ENCODE results near the gene ABHD4. TPM values are rescaled to one million over a fixed set of nuclear protein-coding genes. Genes with fewer than 3 reads are reported as not detected.

ABHD4 gene
- total RNA-seq, 2 experiments from 2014 or later, result 11.8 to 13.8 TPM

- peak overlapping the region; percentile 94 for H3K27ac Mint-ChIP-seq
- H3K9me3 Mint-ChIP-seq (ENCODE audit: low read depth), result no peaks in the 10 kb centered on the region
- H3K4me1 Mint-ChIP-seq, result peaks cover 91% of the 10 kb centered on the region
- DNase-seq, result peak; percentile 100
- peak overlapping the region; percentile 68 for H3K4me3 Mint-ChIP-seq
- H3K36me3 Mint-ChIP-seq, result peaks cover 28% of the 10 kb centered on the region
- CTCF ChIA-PET, result interaction anchor here (0.5 to 18.6 kb wide), 64 partner anchors 10 to 833 kb away, joined by 3 to 642 read pairs (median 4); partner anchors contain the start of genes DAD1, OR6J1 and OXA1L
- peaks cover 3% of the 10 kb centered on the region for H3K27me3 Mint-ChIP-seq
- ATAC-seq, result peak; percentile 67
Observed at GRCh38 chr14:22556021-22556989, 41.8 kb upstream of the ABHD4 start.

- Mint-ChIP-seq H3K27ac (peak overlapping the region; percentile 94), H3K9me3 (ENCODE audit: low read depth) (no peaks in the 10 kb centered on the region), H3K27me3 (peaks cover 3% of the 10 kb centered on the region), H3K4me3 (peak overlapping the region; percentile 68), H3K4me1 (peaks cover 91% of the 10 kb centered on the region), H3K36me3 (peaks cover 20% of the 10 kb centered on the region)
- ATAC-seq (peak; percentile 34), DNase-seq (peak; percentile 95)
- CTCF ChIA-PET, result interaction anchor here (0.5 to 18.6 kb wide), 42 partner anchors 9 to 833 kb away, joined by 3 to 642 read pairs (median 5); partner anchors contain the start of genes DAD1 and OXA1L
Observed at GRCh38 chr14:22556990-22557623, 41.0 kb upstream of the ABHD4 start.

- Mint-ChIP-seq H3K4me3 (peak overlapping the region; percentile 68), H3K27me3 (peaks cover 3% of the 10 kb centered on the region), H3K27ac (peak overlapping the region; percentile 94), H3K4me1 (peaks cover 91% of the 10 kb centered on the region), H3K36me3 (peaks cover 12% of the 10 kb centered on the region), H3K9me3 (ENCODE audit: low read depth) (no peaks in the 10 kb centered on the region)
- peak; percentile 46 for DNase-seq
- no peak for ATAC-seq
- CTCF ChIA-PET, result interaction anchor here (0.6 to 18.6 kb wide), 19 partner anchors 8 to 847 kb away, joined by 3 to 642 read pairs (median 3); partner anchors contain the start of genes ABHD4, OXA1L and PRMT5
Observed at GRCh38 chr14:22557846-22558220, 40.3 kb upstream of the ABHD4 start.

- Mint-ChIP-seq H3K9me3 (ENCODE audit: low read depth) (no peaks in the 10 kb centered on the region), H3K27me3 (peaks cover 3% of the 10 kb centered on the region), H3K4me3 (peak overlapping the region; percentile 68), H3K27ac (peak overlapping the region; percentile 94), H3K4me1 (peaks cover 91% of the 10 kb centered on the region), H3K36me3 (peaks cover 9% of the 10 kb centered on the region)
- peak; percentile 89 for DNase-seq
- peak; percentile 7 for ATAC-seq
- CTCF ChIA-PET, result interaction anchor here (0.6 to 18.6 kb wide), 20 partner anchors 8 to 847 kb away, joined by 3 to 642 read pairs (median 3); partner anchors contain the start of genes ABHD4, OXA1L and PRMT5
Observed at GRCh38 chr14:22558221-22558913, 39.7 kb upstream of the ABHD4 start.

GRCh38 chr14:22559041-22559440 is 39.1 kb upstream of the ABHD4 start:
- ATAC-seq (no peak), DNase-seq (no peak)
- Mint-ChIP-seq H3K27me3 (peaks cover 3% of the 10 kb centered on the region), H3K4me1 (peaks cover 92% of the 10 kb centered on the region), H3K27ac (peak overlapping the region; percentile 94), H3K4me3 (peak overlapping the region; percentile 68), H3K9me3 (ENCODE audit: low read depth) (no peaks in the 10 kb centered on the region), H3K36me3 (peaks cover 9% of the 10 kb centered on the region)
- CTCF ChIA-PET, result interaction anchor here (1.1 to 18.6 kb wide), 5 partner anchors 5 to 294 kb away, joined by 3 to 642 read pairs (median 7); no protein-coding TSS in a partner anchor

GRCh38 chr14:22560662-22561365 is 37.3 kb upstream of the ABHD4 start:
- Mint-ChIP-seq H3K27me3 (peaks cover 3% of the 10 kb centered on the region), H3K9me3 (ENCODE audit: low read depth) (no peaks in the 10 kb centered on the region), H3K36me3 (peaks cover 24% of the 10 kb centered on the region), H3K27ac (peak overlapping the region; percentile 94), H3K4me3 (peak overlapping the region; percentile 33), H3K4me1 (peaks cover 94% of the 10 kb centered on the region)
- ATAC-seq (no peak), DNase-seq (peak; percentile 51)
- CTCF ChIA-PET, result interaction anchor here (0.6 to 18.6 kb wide), 27 partner anchors 5 to 837 kb away, joined by 3 to 642 read pairs (median 3); partner anchors contain the start of genes CDH24 and DAD1

GRCh38 chr14:22561366-22561660 is 36.8 kb upstream of the ABHD4 start:
- CTCF ChIA-PET, result interaction anchor here (0.8 to 18.6 kb wide), 13 partner anchors 5 to 826 kb away, joined by 3 to 642 read pairs (median 3); partner anchors contain the start of gene DAD1
- Mint-ChIP-seq H3K27ac (peak overlapping the region; percentile 94), H3K4me3 (peak overlapping the region; percentile 50), H3K27me3 (peaks cover under 1% of the 10 kb centered on the region), H3K4me1 (peaks cover 94% of the 10 kb centered on the region), H3K36me3 (peaks cover 24% of the 10 kb centered on the region), H3K9me3 (ENCODE audit: low read depth) (no peaks in the 10 kb centered on the region)
- DNase-seq (no peak), ATAC-seq (no peak)

GRCh38 chr14:22561661-22562579 is 36.2 kb upstream of the ABHD4 start:
- Mint-ChIP-seq H3K27me3 (no peaks in the 10 kb centered on the region), H3K4me3 (peak overlapping the region; percentile 50), H3K27ac (peak overlapping the region; percentile 94), H3K4me1 (peaks cover 97% of the 10 kb centered on the region), H3K9me3 (ENCODE audit: low read depth) (no peaks in the 10 kb centered on the region), H3K36me3 (peaks cover 24% of the 10 kb centered on the region)
- CTCF ChIA-PET, result interaction anchor here (0.7 to 18.6 kb wide), 13 partner anchors 4 to 826 kb away, joined by 3 to 642 read pairs (median 3); partner anchors contain the start of gene DAD1
- ATAC-seq, result peak; percentile 46
- peak; percentile 87 for DNase-seq

GRCh38 chr14:22563987-22564386 is 34.1 kb upstream of the ABHD4 start:
- Mint-ChIP-seq H3K27me3 (no peaks in the 10 kb centered on the region), H3K9me3 (ENCODE audit: low read depth) (no peaks in the 10 kb centered on the region), H3K27ac (peak overlapping the region; percentile 94), H3K36me3 (peaks cover 30% of the 10 kb centered on the region), H3K4me3 (peak overlapping the region; percentile 29), H3K4me1 (peaks cover 95% of the 10 kb centered on the region)
- DNase-seq (no peak), ATAC-seq (no peak)
- CTCF ChIA-PET, result interaction anchor here (0.6 to 14.7 kb wide), 7 partner anchors 10 to 599 kb away, joined by 3 to 642 read pairs (median 4); partner anchors contain the start of gene MRPL52

GRCh38 chr14:22564463-22564862 is 33.6 kb upstream of the ABHD4 start:
- no peak for ATAC-seq
- H3K36me3 Mint-ChIP-seq, result peaks cover 33% of the 10 kb centered on the region
- peaks cover 95% of the 10 kb centered on the region for H3K4me1 Mint-ChIP-seq
- no peaks in the 10 kb centered on the region for H3K9me3 Mint-ChIP-seq (ENCODE audit: low read depth)
- H3K4me3 Mint-ChIP-seq, result peak overlapping the region; percentile 45
- CTCF ChIA-PET, result interaction anchor here (1.5 to 14.7 kb wide), 5 partner anchors 11 to 585 kb away, joined by 4 to 642 read pairs (median 4); partner anchors contain the start of gene MRPL52
- DNase-seq, result no peak
- peak overlapping the region; percentile 94 for H3K27ac Mint-ChIP-seq
- no peaks in the 10 kb centered on the region for H3K27me3 Mint-ChIP-seq

GRCh38 chr14:22565391-22565945 is 32.6 kb upstream of the ABHD4 start:
- no peaks in the 10 kb centered on the region for H3K9me3 Mint-ChIP-seq (ENCODE audit: low read depth)
- H3K4me1 Mint-ChIP-seq, result peaks cover 91% of the 10 kb centered on the region
- peak overlapping the region; percentile 45 for H3K4me3 Mint-ChIP-seq
- no peak for ATAC-seq
- CTCF ChIA-PET, result interaction anchor here (0.6 to 14.7 kb wide), 7 partner anchors 12 to 575 kb away, joined by 3 to 642 read pairs (median 4); partner anchors contain the start of genes DAD1 and MRPL52
- no peaks in the 10 kb centered on the region for H3K27me3 Mint-ChIP-seq
- H3K27ac Mint-ChIP-seq, result peak overlapping the region; percentile 94
- H3K36me3 Mint-ChIP-seq, result peaks cover 38% of the 10 kb centered on the region
- peak; percentile 65 for DNase-seq

Measured in activated CD8-positive, alpha-beta memory T cell treated with anti-CD3 and anti-CD28 coated beads, Interleukin-2, amount 10 ng/mL, durations not matched to agents 7 days and 5 days (primary cell).